ENCODE measurements around the gene ATXN2. TPM values are rescaled to one million over a fixed set of nuclear protein-coding genes. Genes with fewer than 3 reads are reported as not detected.
"Not testable (repeated sequence)": the region's sequence is repeated elsewhere in the genome, so short reads cannot be mapped to it uniquely, and the experiment has no call there.

ATXN2 gene
- total RNA-seq, 4 donors from 2014 or later = 63.1 to 102 (median 63.8) TPM

DNA sequence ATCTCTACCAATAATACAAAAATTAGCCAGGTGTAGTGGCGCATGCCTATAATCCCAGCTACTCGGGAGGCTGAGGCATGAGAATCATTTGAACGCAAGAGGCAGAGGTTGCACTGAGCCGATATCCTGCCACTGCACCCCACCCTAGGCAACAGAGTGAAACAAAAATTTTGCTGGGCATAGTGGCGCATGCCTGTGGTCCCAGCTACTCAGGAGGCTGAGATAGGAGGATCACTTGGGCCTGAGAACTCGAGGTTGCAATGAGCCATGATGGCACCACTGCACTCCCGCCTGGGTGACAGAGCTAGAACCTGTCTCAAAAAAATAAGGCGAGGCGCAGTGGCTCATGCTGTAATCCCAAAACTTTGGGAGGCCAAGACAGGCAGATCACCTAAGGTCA lies 9.5 kb downstream of the ATXN2 start:
- Histone ChIP-seq H3K4me1 (peaks cover 19 to 27% of the 10 kb centered on the region in 2 donors), H3K36me3 (no peaks in the 10 kb centered on the region), H3K9me3 (no peaks in the 10 kb centered on the region), H3K4me3 (replicated peaks in 1 of 3) (no peak overlapping the region), H3K27me3 (no peaks in the 10 kb centered on the region), H3K27ac (no peak overlapping the region)
- no peak for DNase-seq
- intact Hi-C loops (cut with DNase I) = no loop called here
- 98 to 99% methylated on average over 8 to 9 of the region's 9 CpGs for WGBS, 2 donors
- TF ChIP-seq POLR2A (IDR thresholded peaks at IDR 0.05) = no peak
- TF ChIP-seq, protein P1, sequence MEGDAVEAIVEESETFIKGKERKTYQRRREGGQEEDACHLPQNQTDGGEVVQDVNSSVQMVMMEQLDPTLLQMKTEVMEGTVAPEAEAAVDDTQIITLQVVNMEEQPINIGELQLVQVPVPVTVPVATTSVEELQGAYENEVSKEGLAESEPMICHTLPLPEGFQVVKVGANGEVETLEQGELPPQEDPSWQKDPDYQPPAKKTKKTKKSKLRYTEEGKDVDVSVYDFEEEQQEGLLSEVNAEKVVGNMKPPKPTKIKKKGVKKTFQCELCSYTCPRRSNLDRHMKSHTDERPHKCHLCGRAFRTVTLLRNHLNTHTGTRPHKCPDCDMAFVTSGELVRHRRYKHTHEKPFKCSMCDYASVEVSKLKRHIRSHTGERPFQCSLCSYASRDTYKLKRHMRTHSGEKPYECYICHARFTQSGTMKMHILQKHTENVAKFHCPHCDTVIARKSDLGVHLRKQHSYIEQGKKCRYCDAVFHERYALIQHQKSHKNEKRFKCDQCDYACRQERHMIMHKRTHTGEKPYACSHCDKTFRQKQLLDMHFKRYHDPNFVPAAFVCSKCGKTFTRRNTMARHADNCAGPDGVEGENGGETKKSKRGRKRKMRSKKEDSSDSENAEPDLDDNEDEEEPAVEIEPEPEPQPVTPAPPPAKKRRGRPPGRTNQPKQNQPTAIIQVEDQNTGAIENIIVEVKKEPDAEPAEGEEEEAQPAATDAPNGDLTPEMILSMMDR (IDR thresholded peaks at IDR 0.05) = no peak

DNA sequence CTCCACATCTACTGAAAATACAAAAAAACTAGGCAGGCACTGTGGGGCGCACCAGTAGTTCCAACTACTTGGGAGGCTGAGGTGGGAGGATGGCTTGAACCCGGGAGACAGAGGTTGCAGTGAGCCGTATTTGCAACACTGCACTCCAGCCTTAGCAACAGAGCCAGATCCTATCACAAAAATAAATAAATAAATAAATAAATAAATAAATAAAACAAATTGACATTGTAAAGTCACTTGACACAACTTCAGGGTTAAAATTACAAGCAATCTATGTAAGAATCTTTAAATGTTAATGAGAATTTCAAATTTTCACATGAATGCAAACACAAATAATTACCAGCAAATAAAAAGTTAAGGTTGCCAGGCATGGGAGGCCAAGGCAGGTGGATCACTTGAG lies 11.1 kb downstream of the ATXN2 start:
- Histone ChIP-seq H3K4me1 (peaks cover 3 to 14% of the 10 kb centered on the region in 2 donors), H3K36me3 (no peaks in the 10 kb centered on the region), H3K4me3 (replicated peaks in 1 of 3) (no peak overlapping the region), H3K27me3 (no peaks in the 10 kb centered on the region), H3K27ac (no peak overlapping the region), H3K9me3 (no peaks in the 10 kb centered on the region)
- 97 to 98% methylated on average over 3 of the region's 3 CpGs for WGBS, 2 donors
- no peak for DNase-seq
- intact Hi-C loops (cut with DNase I) = no loop called here
- TF ChIP-seq, protein P1 (IDR thresholded peaks at IDR 0.05) = no peak

DNA sequence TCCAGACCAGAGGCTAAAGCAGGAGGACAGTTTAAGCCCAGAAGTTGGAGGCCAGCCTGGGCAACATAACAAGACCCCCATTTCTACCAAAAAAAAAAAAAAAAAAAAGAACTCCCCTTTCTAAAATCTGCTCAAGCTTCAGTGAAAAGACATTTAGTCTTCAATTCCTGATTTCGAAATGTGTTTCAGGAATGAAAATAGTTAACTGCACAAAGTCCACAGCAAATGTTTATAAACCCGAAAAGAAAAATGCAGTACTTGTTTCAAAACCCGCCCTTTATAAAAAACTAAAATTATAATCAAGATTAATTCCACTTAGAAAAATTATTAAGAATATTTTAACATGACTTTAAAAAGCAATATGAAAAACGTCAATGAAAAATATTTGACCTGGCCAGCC lies 12.1 kb downstream of the ATXN2 start:
- TF ChIP-seq, protein P1 (IDR thresholded peaks at IDR 0.05) = no peak
- no peak for TF ChIP-seq POLR2A (IDR thresholded peaks at IDR 0.05)
- H3K27ac ChIP-seq = no peak overlapping the region
- H3K4me3 ChIP-seq (replicated peaks in 1 of 3) = no peak overlapping the region
- 85% methylated on average over 4 of the region's 4 CpGs for WGBS, 2 donors
- H3K36me3 ChIP-seq = no peaks in the 10 kb centered on the region
- peaks cover 0 to 8% of the 10 kb centered on the region in 2 donors for H3K4me1 ChIP-seq
- DNase-seq = no peak
- intact Hi-C loops (cut with DNase I) = no loop called here
- no peaks in the 10 kb centered on the region for H3K9me3 ChIP-seq
- no peaks in the 10 kb centered on the region for H3K27me3 ChIP-seq

DNA sequence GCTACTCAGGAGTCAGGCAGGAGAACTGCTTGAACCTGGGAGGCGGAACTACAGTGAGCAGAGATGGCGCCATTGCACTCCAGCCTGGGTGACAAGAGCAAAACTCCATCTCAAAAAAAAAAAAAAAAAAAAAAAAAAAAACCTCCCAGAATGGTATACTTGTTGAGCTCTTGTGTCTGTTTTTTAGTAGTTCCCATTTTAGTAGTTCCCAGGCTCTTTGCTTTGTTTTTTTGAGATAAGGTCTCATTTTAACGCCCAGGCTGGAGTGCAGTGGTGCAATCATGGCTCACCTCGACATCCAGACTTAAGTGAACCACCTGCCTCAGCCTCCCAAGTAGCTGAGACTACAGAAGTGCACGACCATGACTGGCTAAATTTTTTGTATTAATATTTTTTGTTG lies 13.4 kb downstream of the ATXN2 start:
- no peaks in the 10 kb centered on the region for H3K27me3 ChIP-seq
- no peak overlapping the region for H3K4me3 ChIP-seq (replicated peaks in 1 of 3)
- intact Hi-C loops (cut with DNase I) = no loop called here
- WGBS, 2 donors = 90 to 91% methylated on average over 5 of the region's 5 CpGs
- TF ChIP-seq, protein P1 (IDR thresholded peaks at IDR 0.05) = no peak
- no peak for TF ChIP-seq POLR2A (IDR thresholded peaks at IDR 0.05)
- no peaks in the 10 kb centered on the region for H3K4me1 ChIP-seq
- H3K36me3 ChIP-seq = no peaks in the 10 kb centered on the region
- no peak for DNase-seq
- no peaks in the 10 kb centered on the region for H3K9me3 ChIP-seq
- H3K27ac ChIP-seq = no peak overlapping the region

DNA sequence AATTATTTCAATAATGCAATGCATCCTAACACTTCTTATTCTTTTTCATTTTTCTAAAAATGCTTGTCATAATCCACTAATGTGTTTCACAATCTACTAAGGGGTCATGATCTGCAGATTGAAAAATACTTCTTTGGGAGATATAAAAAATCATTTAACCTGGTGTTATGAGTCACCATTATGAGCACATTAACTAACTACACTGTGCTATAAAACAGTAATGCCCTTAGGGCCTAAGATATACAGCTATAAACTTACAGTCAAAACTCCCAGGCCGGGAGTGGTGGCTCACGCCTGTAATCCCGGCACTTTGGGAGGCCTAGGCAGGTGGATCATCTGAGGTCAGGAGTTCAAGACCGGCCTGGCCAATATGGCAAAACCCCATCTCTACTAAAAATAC lies 14.2 kb downstream of the ATXN2 start:
- Histone ChIP-seq H3K27me3 (no peaks in the 10 kb centered on the region), H3K9me3 (no peaks in the 10 kb centered on the region), H3K4me1 (no peaks in the 10 kb centered on the region), H3K4me3 (replicated peaks in 1 of 3) (no peak overlapping the region), H3K36me3 (no peaks in the 10 kb centered on the region), H3K27ac (no peak overlapping the region)
- 83 to 87% methylated on average over 4 of the region's 4 CpGs for WGBS, 2 donors
- intact Hi-C loops (cut with DNase I) = no loop called here
- DNase-seq = no peak
- no peak for TF ChIP-seq POLR2A (IDR thresholded peaks at IDR 0.05)
- TF ChIP-seq, protein P1 (IDR thresholded peaks at IDR 0.05) = no peak

DNA sequence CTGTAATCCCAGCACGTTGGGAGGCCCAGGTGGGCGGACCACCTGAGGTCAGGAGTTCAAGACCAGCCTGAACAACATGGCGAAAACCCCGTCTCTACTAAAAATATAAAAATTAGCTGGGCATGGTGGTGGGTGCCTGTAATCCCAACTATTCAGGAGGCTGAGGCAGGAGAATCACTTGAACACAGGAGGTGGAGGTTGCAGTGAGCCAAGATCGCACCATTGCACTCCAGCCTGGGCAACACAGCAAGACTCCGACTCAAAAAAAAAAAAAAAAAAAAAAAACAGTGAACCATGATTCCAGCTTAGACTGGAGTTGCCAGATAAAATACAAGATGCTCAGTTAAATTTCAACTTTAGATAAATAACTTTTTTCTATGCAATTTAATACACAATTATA lies 15.6 kb downstream of the ATXN2 start:
- H3K4me3 ChIP-seq (replicated peaks in 1 of 3); intact Hi-C loops (cut with DNase I); DNase-seq; H3K36me3 ChIP-seq; H3K27ac ChIP-seq; H3K9me3 ChIP-seq; H3K27me3 ChIP-seq; H3K4me1 ChIP-seq: not testable (repeated sequence)
- WGBS, 2 donors = 92 to 93% methylated on average over 6 of the region's 6 CpGs

Data from thyroid gland (tissue), 4 donors.